Embryonic facial prominence (tissue), 1 donor: Measurements from ENCODE around the gene RAPGEF4.
A peak's percentile ranks its signal among the peaks of the same experiment; 100 is the strongest.
"Not testable (repeated sequence)": the region's sequence is repeated elsewhere in the genome, so short reads cannot be mapped to it uniquely, and the experiment has no call there.

Source experiments
- DNase-seq: peaks from one replicate; pipeline ENCODE4 v3.0.0-alpha.2; 2016; ENCODE audit errors: extremely low spot score

Gene RAPGEF4

DNA sequence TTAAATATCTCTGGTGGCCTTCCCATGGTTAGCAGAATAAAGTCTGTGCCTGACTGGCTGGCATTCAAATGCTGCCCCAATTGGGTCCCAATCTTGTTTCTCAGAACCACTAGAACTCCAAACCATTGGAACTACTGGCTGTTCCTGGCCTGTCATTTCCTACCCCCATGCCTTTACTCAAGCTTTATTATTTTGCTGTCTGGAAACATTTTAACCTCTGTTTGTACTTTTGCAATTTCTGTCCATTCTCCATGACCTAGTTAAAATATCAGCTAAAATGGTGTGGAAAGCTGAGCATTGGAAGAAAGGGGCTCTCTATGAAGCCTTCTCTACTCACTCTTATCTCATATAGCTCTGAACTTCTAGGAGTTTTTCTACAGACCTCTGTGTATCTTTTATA is 38.7 kb downstream of the RAPGEF4 start:
- DNase-seq, result no peak

- DNase-seq, result no peak
Observed at GRCh38 chr2:172775319-172775718, 39.7 kb downstream of the RAPGEF4 start.

- DNase-seq, result no peak
Observed at GRCh38 chr2:172777431-172777830, 41.8 kb downstream of the RAPGEF4 start.

GRCh38 chr2:172782506-172783164 is 47.0 kb downstream of the RAPGEF4 start:
- DNase-seq, result no peak

DNA sequence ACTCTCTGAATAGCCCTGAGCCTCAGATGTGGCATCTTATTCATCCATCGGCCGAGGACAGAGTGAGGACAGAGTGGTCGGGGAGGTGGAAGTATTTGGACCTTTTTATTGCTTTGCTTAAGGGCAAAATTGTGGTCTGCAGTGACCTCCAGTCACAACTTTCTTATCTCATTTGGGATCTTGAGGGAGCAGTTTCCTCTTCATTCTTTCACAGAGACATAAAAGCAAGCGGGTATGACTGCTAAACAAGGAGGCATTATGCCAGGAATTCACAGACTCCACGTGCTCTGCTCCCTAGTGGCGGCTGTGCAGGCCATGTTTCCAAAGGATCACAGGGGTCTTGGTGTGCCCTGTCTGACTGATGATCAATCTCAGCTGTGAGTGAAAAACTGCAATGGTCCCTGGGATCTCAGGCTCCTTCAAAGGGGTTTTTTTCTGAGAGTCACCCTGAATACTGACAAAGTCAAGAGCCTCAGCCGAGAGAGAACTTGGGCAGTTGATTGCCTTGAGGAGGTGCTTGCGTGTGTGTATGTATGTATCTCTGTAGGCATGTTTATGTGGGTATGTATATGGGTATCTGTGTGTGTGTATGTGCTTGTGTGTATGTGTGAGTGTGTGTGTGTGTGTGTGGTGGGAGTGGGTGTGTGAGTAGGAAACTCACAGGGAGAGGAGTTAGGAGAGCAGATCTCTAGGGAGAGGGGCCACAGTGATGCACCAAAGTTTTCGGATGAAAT is 47.7 kb downstream of the RAPGEF4 start:
- no peak for DNase-seq

DNA sequence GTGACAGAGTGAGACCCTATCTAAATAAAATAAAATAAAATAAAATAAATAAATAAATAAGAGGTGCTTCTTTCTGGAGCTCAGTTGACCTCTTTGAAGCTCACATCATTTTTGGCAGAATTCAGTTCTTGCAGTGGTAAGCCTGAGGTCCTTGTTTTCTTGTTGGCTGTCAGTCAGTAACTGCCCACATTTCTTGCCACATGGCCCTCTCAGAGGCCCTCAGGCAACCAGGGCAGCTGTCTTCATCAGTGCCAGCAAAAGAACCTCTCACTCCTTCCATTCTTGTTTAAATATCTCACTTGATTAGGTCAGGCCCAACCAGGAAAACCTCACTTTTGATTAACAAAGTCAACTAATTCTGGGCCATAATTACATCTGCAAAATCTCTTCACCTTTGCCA is 53.2 kb downstream of the RAPGEF4 start:
- DNase-seq, result no peak

DNA sequence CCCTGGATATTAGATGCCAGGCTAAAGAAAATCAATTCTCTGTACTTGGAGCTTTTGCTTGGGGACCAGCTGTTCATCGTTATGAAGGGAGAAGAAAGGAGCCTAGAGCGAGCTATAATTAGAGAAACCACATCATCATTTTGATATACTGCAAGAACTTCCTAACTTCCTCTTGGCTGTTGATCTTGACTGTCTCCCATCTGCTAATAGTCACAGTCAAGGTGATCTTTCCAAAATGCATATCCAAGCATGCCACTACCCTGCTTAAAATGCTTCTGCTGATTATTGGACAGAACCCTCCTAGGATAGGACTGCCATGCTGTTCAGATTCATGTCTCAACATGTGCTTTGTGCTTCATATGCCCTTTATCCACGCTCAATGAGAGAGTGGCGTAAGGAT is 54.8 kb downstream of the RAPGEF4 start:
- DNase-seq, result no peak

DNA sequence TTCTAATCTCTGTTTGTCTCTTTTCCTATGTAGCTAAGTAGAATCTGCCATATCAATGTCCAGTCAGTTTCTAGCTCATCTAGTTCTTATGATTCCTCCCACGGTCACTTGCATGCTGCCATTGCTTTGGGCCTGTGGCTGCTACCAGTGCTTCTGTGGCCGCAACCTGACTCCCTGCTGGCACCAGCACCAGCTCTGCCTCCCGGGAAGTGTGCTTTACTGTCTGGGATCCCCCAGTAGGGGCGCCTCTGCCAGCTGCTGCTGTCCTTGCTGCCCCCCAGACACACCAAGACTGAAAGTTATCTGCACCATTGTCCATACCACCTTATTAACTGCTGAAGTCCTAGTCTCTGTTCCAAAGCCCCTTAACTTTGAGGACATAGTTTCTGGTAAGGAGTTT is 56.3 kb downstream of the RAPGEF4 start:
- no peak for DNase-seq

DNA sequence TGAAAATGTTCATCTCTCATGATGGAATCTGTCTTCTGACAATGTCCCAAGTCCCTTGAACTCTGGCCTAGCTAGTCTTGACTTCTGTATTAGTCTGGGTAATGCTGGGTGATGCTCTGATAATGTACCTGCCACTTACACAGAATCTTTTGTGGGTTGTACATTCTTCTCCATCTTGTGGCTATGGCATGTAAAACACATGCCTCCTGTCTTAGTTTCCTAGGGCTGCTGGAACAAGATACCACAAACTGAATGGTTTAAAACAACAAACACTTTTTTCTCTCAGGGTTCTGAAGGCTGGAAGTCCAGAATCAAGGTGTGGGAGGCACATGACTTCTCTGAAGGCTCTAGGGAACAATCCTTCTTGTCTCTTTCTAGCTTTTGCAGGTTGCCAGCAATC is 57.1 kb downstream of the RAPGEF4 start:
- DNase-seq, result no peak

- not testable (repeated sequence) for DNase-seq
Observed at GRCh38 chr2:172803308-172803707, 67.7 kb downstream of the RAPGEF4 start.

GRCh38 chr2:172804423-172804822 is 68.8 kb downstream of the RAPGEF4 start:
- no peak for DNase-seq

DNA sequence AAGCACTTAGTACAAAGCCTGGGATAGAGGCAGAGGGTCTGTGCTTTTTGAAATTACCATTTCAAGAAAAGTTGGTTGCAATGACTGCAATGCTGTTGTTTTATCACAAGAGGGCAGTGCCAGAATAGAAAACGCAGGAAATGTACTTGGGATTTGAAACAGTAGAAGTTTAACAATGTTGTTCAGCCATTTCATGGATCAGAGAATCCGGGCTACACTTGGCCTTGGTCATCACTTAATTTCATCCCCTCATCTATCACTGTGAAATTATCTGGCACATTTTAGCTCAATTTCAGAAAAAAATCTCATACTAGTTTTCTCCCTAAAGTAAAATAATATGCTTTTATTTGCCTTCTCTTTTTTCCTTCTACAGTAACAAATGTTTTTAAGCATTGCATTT is 70.8 kb downstream of the RAPGEF4 start:
- DNase-seq, result peak; percentile 72

- no peak for DNase-seq
Observed at GRCh38 chr2:172806996-172807395, 71.4 kb downstream of the RAPGEF4 start.

- DNase-seq, result no peak
Observed at GRCh38 chr2:172808156-172808555, 72.5 kb downstream of the RAPGEF4 start.

DNA sequence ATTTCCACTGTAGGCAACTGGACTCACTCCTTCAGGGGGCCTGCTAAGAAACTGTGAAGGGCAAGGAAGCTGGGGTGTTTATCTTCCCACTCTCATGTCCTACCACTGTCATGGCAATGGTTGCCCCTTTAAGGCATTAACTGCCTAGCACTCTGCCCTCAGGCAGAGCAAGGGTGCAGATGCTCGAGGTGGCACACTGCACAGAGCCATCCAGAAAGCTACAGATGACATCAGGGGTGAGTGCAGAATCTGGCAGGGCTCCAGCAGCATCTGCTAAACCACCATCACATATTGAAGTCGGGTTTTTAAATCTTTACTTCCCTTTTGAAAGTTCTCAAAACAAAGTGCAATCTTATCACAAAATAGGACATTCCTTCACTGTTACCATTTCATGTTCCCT is 75.4 kb downstream of the RAPGEF4 start:
- no peak for DNase-seq

GRCh38 chr2:172812158-172812744 is 76.6 kb downstream of the RAPGEF4 start:
- DNase-seq, result no peak

DNA sequence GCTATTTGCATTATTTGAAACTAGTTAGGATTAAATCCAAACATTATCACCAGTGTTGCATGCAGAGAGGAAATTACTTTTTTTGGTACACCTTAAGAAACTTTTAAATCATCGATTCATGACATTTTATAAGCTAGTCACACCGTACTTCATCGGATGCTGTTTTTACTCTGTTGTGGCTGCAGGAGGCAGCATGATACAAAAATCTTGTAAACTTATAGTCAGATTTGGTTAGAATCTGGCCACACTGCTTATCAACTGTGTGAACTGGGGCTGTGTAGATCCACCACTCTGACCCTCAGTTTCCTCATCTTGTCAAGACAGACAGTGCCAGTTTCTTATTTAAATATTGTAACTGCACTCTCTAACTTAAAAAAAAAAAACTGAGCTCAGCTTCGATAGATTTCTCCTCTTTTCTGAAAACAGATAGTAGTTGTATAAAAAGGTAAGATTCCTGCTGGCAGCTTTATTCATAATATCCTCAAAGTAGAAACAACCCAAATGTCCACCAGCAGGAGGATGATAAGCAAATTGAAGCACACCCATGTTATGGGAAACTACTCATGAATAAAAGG is 77.8 kb downstream of the RAPGEF4 start:
- DNase-seq, result no peak

DNA sequence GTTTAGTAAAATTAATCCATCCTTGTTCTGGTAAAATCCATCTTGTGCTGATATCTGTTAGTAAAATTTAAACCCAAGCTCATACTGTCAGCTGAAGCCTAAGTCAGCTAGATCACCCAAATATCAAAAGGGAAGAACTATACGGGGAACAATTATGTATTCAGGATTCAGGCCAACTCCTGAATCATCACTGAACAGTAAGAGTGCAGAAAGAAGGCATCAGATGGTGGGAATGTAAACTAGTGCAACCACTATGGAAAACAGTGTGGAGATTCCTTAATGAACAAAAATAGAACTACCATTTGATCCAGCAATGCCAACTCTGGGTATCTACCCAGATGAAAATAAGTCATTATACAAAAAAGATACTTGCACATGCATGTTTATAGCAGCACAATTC is 81.8 kb downstream of the RAPGEF4 start:
- DNase-seq, result no peak

DNA sequence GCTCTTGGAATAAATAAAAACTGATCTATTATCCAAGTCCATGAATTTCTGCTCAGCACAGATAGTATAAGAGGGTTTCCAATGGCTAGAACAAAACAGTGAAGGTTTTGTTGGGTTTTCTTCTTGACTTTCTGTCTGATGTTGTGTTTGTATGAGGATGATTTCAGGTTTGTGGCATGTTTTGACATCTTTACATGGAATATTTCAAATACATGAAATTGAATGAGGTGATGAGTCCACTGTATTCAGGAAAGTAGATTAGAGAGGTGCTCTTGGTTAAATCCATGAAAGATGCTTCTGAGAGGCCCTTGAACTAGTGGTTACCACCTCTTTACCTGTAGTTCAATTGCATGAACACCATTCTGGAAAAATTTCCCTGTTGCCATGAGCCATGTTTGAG is 84.3 kb downstream of the RAPGEF4 start:
- no peak for DNase-seq

DNA sequence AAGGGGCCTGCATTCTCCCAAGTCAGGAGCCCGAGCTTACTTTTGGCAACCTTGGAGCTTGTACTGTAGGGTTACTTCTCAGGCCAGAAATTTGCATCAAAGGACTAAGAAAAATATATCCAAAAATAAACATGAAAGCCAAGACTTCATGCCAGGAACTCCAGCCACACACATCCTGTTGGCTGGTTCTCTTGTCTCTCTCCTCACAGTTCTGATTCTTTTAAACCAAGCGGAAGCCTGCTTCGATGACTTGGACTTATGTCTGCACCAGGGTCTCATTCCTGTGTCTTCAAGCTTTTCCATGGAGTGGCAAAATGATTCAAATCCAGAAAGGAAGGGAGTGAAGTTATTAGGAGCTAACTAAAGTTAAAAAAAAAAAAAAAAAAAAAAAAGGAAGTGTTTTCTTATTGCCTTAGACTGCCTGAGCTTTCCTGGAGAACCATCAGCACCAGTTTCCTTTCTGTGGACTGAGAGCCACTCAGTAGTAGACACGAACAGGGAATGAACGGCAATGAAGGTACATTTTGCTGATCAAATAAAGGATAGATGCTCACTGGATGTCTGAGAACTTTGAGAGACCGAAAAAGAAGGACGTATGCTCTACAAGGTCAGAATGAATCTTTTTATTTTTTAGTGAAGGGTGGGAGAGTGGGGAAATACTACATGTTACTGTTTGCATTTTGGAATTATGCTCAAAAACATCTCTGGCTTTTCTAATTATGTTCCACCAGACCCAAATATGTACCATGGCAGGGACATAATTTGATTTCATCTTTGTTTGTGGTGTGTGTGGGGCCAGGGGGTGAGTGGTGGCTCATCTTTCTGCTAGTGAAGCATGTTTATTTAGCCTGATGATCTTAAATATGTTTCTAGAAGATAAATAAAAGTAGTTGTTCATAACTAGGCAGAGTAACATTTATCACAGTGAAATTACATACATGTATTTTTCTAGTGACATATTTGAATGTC is 86.0 kb downstream of the RAPGEF4 start:
- DNase-seq, result no peak

- DNase-seq, result no peak
Observed at GRCh38 chr2:172822585-172822984, 86.9 kb downstream of the RAPGEF4 start.
